Measurements from ENCODE around the gene SYPL2.

SYPL2 gene

GRCh38 chr1:109477821-109478220, 11.5 kb downstream of the SYPL2 start:
- in situ Hi-C loops (cut with HindIII; ENCODE audit: low sequenced_read_pairs): no loop called here
- DNase-seq (ENCODE audit: low read depth): no peak
- no peak overlapping the region for H3K4me3 ChIP-seq (ENCODE audit: low read depth, low read length)
- TF ChIP-seq, protein P1, sequence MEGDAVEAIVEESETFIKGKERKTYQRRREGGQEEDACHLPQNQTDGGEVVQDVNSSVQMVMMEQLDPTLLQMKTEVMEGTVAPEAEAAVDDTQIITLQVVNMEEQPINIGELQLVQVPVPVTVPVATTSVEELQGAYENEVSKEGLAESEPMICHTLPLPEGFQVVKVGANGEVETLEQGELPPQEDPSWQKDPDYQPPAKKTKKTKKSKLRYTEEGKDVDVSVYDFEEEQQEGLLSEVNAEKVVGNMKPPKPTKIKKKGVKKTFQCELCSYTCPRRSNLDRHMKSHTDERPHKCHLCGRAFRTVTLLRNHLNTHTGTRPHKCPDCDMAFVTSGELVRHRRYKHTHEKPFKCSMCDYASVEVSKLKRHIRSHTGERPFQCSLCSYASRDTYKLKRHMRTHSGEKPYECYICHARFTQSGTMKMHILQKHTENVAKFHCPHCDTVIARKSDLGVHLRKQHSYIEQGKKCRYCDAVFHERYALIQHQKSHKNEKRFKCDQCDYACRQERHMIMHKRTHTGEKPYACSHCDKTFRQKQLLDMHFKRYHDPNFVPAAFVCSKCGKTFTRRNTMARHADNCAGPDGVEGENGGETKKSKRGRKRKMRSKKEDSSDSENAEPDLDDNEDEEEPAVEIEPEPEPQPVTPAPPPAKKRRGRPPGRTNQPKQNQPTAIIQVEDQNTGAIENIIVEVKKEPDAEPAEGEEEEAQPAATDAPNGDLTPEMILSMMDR (IDR thresholded peaks at IDR 0.05; ENCODE audit: low read depth, low read length, missing control alignments): no peak

- H3K4me3 ChIP-seq (ENCODE audit: low read depth, low read length): no peak overlapping the region
- DNase-seq (ENCODE audit: low read depth): no peak
- in situ Hi-C loops (cut with HindIII; ENCODE audit: low sequenced_read_pairs): no loop called here
- TF ChIP-seq, protein P1 (IDR thresholded peaks at IDR 0.05; ENCODE audit: low read depth, low read length, missing control alignments): no peak
Measured at GRCh38 chr1:109478806-109479205, 12.5 kb downstream of the SYPL2 start.

DNA sequence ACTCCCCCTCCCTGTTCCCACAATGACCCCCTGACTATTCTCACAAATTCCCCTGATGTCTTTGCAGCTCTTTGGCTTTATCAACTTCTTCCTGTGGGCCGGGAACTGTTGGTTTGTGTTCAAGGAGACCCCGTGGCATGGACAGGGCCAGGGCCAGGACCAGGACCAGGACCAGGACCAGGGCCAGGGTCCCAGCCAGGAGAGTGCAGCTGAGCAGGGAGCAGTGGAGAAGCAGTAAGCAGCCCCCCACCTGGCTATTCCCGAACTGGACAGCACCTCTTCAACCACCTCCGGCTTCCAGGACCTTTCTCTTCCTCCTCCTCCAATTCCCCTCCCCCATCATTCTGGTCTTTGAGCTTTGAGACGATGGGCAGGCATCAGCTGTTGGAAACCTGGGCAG, 13.0 kb downstream of the SYPL2 start:
- in situ Hi-C loops (cut with HindIII; ENCODE audit: low sequenced_read_pairs): no loop called here
- no peak overlapping the region for H3K4me3 ChIP-seq (ENCODE audit: low read depth, low read length)
- TF ChIP-seq, protein P1 (IDR thresholded peaks at IDR 0.05; ENCODE audit: low read depth, low read length, missing control alignments): no peak
- DNase-seq (ENCODE audit: low read depth): no peak

GRCh38 chr1:109479901-109480300, 13.6 kb downstream of the SYPL2 start:
- DNase-seq (ENCODE audit: low read depth): no peak
- TF ChIP-seq, protein P1 (IDR thresholded peaks at IDR 0.05; ENCODE audit: low read depth, low read length, missing control alignments): no peak
- in situ Hi-C loops (cut with HindIII; ENCODE audit: low sequenced_read_pairs): no loop called here
- H3K4me3 ChIP-seq (ENCODE audit: low read depth, low read length): no peak overlapping the region

GRCh38 chr1:109481646-109482045, 15.3 kb downstream of the SYPL2 start:
- TF ChIP-seq, protein P1 (IDR thresholded peaks at IDR 0.05; ENCODE audit: low read depth, low read length, missing control alignments): no peak
- H3K4me3 ChIP-seq (ENCODE audit: low read depth, low read length): no peak overlapping the region
- in situ Hi-C loops (cut with HindIII; ENCODE audit: low sequenced_read_pairs): no loop called here
- no peak for DNase-seq (ENCODE audit: low read depth)

DNA sequence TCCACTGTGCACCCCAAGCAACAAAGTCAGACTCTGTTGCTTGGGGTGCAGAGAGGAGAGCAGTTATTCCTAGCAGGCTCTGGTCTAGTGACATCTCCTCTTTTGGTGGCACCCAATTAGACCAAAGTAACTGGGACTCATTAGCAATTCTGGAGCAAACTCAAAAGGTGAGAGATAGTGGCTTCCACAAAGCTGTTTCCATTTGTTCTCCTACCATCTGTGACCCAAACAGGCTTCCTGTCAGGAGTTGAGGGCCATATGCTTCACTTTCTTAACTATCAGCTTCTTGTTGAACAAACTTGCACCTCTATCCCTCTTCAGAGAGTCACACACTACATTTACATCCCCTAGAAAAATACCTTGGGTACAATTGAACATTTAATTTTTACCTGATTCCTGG, 15.9 kb downstream of the SYPL2 start:
- no peak overlapping the region for H3K4me3 ChIP-seq (ENCODE audit: low read depth, low read length)
- no peak for DNase-seq (ENCODE audit: low read depth)
- in situ Hi-C loops (cut with HindIII; ENCODE audit: low sequenced_read_pairs): no loop called here
- TF ChIP-seq, protein P1 (IDR thresholded peaks at IDR 0.05; ENCODE audit: low read depth, low read length, missing control alignments): no peak

All from astrocyte of the cerebellum (primary cell).